ENCODE results near the gene NEDD8. TPM values are rescaled to one million over a fixed set of nuclear protein-coding genes. Genes with fewer than 3 reads are reported as not detected.

Gene NEDD8
- total RNA-seq, 1 donor from 2014 or later, result 169 TPM

- Mint-ChIP-seq H3K36me3 (ENCODE audit: unreplicated experiment) (no peaks in the 10 kb centered on the region), H3K9me3 (ENCODE audit: unreplicated experiment) (peaks cover 3% of the 10 kb centered on the region), H3K27me3 (ENCODE audit: unreplicated experiment) (peaks cover 3% of the 10 kb centered on the region), H3K4me3 (ENCODE audit: unreplicated experiment) (peak overlapping the region; percentile 85), H3K4me1 (ENCODE audit: low read depth, unreplicated experiment) (no peaks in the 10 kb centered on the region), H3K27ac (ENCODE audit: unreplicated experiment) (no peak overlapping the region)
- DNase-seq, result no peak
- TF ChIP-seq CTCF (IDR thresholded peaks at IDR 0.05; ENCODE audit: partially characterized antibody, unreplicated experiment), result no peak
These were observed 44.6 kb downstream of the NEDD8 start for GRCh38 chr14:24187539-24187915.

GRCh38 chr14:24186831-24187538 is 45.2 kb downstream of the NEDD8 start:
- H3K9me3 Mint-ChIP-seq (ENCODE audit: unreplicated experiment), result peaks cover 3% of the 10 kb centered on the region
- no peaks in the 10 kb centered on the region for H3K36me3 Mint-ChIP-seq (ENCODE audit: unreplicated experiment)
- H3K4me1 Mint-ChIP-seq (ENCODE audit: low read depth, unreplicated experiment), result no peaks in the 10 kb centered on the region
- no peak overlapping the region for H3K27ac Mint-ChIP-seq (ENCODE audit: unreplicated experiment)
- DNase-seq, result no peak
- H3K27me3 Mint-ChIP-seq (ENCODE audit: unreplicated experiment), result peaks cover 3% of the 10 kb centered on the region
- no peak for TF ChIP-seq CTCF (IDR thresholded peaks at IDR 0.05; ENCODE audit: partially characterized antibody, unreplicated experiment)
- H3K4me3 Mint-ChIP-seq (ENCODE audit: unreplicated experiment), result peak overlapping the region; percentile 67

- Mint-ChIP-seq H3K9me3 (ENCODE audit: unreplicated experiment) (peaks cover 3% of the 10 kb centered on the region), H3K4me3 (ENCODE audit: unreplicated experiment) (no peak overlapping the region), H3K27ac (ENCODE audit: unreplicated experiment) (no peak overlapping the region), H3K27me3 (ENCODE audit: unreplicated experiment) (peaks cover 7% of the 10 kb centered on the region), H3K36me3 (ENCODE audit: unreplicated experiment) (no peaks in the 10 kb centered on the region), H3K4me1 (ENCODE audit: low read depth, unreplicated experiment) (peaks cover 2% of the 10 kb centered on the region)
- no peak for TF ChIP-seq CTCF (IDR thresholded peaks at IDR 0.05; ENCODE audit: partially characterized antibody, unreplicated experiment)
- no peak for DNase-seq
These were observed 46.4 kb downstream of the NEDD8 start for GRCh38 chr14:24185741-24186140.

- no peaks in the 10 kb centered on the region for H3K36me3 Mint-ChIP-seq (ENCODE audit: unreplicated experiment)
- no peak overlapping the region for H3K4me3 Mint-ChIP-seq (ENCODE audit: unreplicated experiment)
- peaks cover 8% of the 10 kb centered on the region for H3K27me3 Mint-ChIP-seq (ENCODE audit: unreplicated experiment)
- H3K27ac Mint-ChIP-seq (ENCODE audit: unreplicated experiment), result no peak overlapping the region
- peaks cover 4% of the 10 kb centered on the region for H3K9me3 Mint-ChIP-seq (ENCODE audit: unreplicated experiment)
- H3K4me1 Mint-ChIP-seq (ENCODE audit: low read depth, unreplicated experiment), result peaks cover 2% of the 10 kb centered on the region
- DNase-seq, result no peak
- no peak for TF ChIP-seq CTCF (IDR thresholded peaks at IDR 0.05; ENCODE audit: partially characterized antibody, unreplicated experiment)
These were observed 47.1 kb downstream of the NEDD8 start for GRCh38 chr14:24185026-24185425.

GRCh38 chr14:24184104-24184970 is 47.8 kb downstream of the NEDD8 start:
- peaks cover 8% of the 10 kb centered on the region for H3K27me3 Mint-ChIP-seq (ENCODE audit: unreplicated experiment)
- DNase-seq, result no peak
- H3K36me3 Mint-ChIP-seq (ENCODE audit: unreplicated experiment), result no peaks in the 10 kb centered on the region
- no peak for TF ChIP-seq CTCF (IDR thresholded peaks at IDR 0.05; ENCODE audit: partially characterized antibody, unreplicated experiment)
- peaks cover 5% of the 10 kb centered on the region for H3K9me3 Mint-ChIP-seq (ENCODE audit: unreplicated experiment)
- no peak overlapping the region for H3K4me3 Mint-ChIP-seq (ENCODE audit: unreplicated experiment)
- H3K4me1 Mint-ChIP-seq (ENCODE audit: low read depth, unreplicated experiment), result peaks cover 5% of the 10 kb centered on the region
- H3K27ac Mint-ChIP-seq (ENCODE audit: unreplicated experiment), result no peak overlapping the region
